Measurements from ENCODE around the gene PEMT. TPM values are rescaled to one million over a fixed set of nuclear protein-coding genes. Genes with fewer than 3 reads are reported as not detected.

PEMT gene
- total and polyA plus RNA-seq, 2 donors (not counting 1 experiment from before 2014, with no cell fraction given): 10.7 to 20.3 TPM

DNA sequence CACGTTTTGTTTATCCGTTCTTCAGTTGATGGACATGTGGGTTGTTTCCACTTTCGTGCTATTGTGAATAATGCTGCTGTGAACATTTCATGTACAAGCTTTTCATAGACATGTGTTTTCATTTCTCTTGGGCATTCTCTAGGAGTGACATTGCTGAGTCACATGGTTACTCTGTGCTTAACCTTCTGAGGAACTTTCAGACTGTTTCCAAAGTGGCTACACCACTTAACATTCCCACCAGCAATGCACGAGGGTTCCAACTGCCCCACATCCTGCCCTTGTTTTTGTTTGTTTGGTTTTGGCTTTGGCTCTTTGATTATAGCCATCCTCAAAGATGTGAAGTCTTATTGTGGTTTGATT, 14.2 kb upstream of the PEMT start:
- H3K27me3 ChIP-seq (replicated peaks in 1 of 4; ENCODE audit: control extremely low read depth in 1 of 4, control insufficient read depth in 3 of 4, insufficient read depth in 4 of 4, low read length in 3 of 4): no peaks in the 10 kb centered on the region
- no peak overlapping the region for H3K27ac Mint-ChIP-seq
- no peaks in the 10 kb centered on the region for H3K36me3 ChIP-seq (replicated peaks in 1 of 2; ENCODE audit: control extremely low read depth in 1 of 2, control insufficient read depth in 1 of 2, extremely low read depth in 1 of 2, insufficient read depth in 2 of 2, low read length in 1 of 2)
- 40% methylated on average over 1 of the region's 4 CpGs for WGBS (ENCODE audit: insufficient coverage)
- H3K4me3 ChIP-seq (ENCODE audit: control extremely low read depth in 1 of 5, extremely low read depth in 1 of 5, insufficient read depth in 1 of 5, low read depth in 2 of 5, low read length in 4 of 5): no peak overlapping the region
- intact Hi-C loops (cut with micrococcal nuclease): no loop called here
- no peak overlapping the region for H3K9ac ChIP-seq (ENCODE audit: low read length)
- POLR2A ChIA-PET: no interaction called here
- no peaks in the 10 kb centered on the region for H3K79me2 ChIP-seq (ENCODE audit: control insufficient read depth, insufficient read depth, low read length)
- no peaks in the 10 kb centered on the region for H3K4me1 Mint-ChIP-seq
- H2AFZ ChIP-seq (ENCODE audit: insufficient read depth, low read depth, low read length, poor library complexity, severe bottlenecking): no peak overlapping the region
- H3K9me3 ChIP-seq (ENCODE audit: control extremely low read depth in 1 of 3, control insufficient read depth in 2 of 3, insufficient read depth in 1 of 3, low read length in 2 of 3): peaks cover 0 to 7% (median 0%) of the 10 kb centered on the region in 3 donors
- DNase-seq: no peak
- no peaks in the 10 kb centered on the region for H3K9me3 Mint-ChIP-seq (ENCODE audit: insufficient read depth)
- H3K27ac ChIP-seq (ENCODE audit: low read length in 2 of 2): no peak overlapping the region
- TF ChIP-seq EZH2 (IDR thresholded peaks at IDR 0.05; ENCODE audit: borderline replicate concordance, insufficient read depth, low read depth, low read length, poor library complexity, severe bottlenecking): no peak
- TF ChIP-seq, protein P1, sequence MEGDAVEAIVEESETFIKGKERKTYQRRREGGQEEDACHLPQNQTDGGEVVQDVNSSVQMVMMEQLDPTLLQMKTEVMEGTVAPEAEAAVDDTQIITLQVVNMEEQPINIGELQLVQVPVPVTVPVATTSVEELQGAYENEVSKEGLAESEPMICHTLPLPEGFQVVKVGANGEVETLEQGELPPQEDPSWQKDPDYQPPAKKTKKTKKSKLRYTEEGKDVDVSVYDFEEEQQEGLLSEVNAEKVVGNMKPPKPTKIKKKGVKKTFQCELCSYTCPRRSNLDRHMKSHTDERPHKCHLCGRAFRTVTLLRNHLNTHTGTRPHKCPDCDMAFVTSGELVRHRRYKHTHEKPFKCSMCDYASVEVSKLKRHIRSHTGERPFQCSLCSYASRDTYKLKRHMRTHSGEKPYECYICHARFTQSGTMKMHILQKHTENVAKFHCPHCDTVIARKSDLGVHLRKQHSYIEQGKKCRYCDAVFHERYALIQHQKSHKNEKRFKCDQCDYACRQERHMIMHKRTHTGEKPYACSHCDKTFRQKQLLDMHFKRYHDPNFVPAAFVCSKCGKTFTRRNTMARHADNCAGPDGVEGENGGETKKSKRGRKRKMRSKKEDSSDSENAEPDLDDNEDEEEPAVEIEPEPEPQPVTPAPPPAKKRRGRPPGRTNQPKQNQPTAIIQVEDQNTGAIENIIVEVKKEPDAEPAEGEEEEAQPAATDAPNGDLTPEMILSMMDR (IDR thresholded peaks at IDR 0.05): no peak
- H3K4me1 ChIP-seq (ENCODE audit: control insufficient read depth in 2 of 2, insufficient read depth in 2 of 2, low read length in 2 of 2): no peaks in the 10 kb centered on the region
- no peak for ATAC-seq (ENCODE audit: low read depth)
- no peak overlapping the region for H3K4me3 Mint-ChIP-seq
- peaks cover 7% of the 10 kb centered on the region for H3K27me3 Mint-ChIP-seq
- CTCF ChIA-PET: no interaction called here
- H4K20me1 ChIP-seq (ENCODE audit: control insufficient read depth, insufficient read depth, low read length, poor library complexity, severe bottlenecking): no peaks in the 10 kb centered on the region
- no peak overlapping the region for H3K4me2 ChIP-seq (replicated peaks; ENCODE audit: low read depth, low read length, poor library complexity, severe bottlenecking)

DNA sequence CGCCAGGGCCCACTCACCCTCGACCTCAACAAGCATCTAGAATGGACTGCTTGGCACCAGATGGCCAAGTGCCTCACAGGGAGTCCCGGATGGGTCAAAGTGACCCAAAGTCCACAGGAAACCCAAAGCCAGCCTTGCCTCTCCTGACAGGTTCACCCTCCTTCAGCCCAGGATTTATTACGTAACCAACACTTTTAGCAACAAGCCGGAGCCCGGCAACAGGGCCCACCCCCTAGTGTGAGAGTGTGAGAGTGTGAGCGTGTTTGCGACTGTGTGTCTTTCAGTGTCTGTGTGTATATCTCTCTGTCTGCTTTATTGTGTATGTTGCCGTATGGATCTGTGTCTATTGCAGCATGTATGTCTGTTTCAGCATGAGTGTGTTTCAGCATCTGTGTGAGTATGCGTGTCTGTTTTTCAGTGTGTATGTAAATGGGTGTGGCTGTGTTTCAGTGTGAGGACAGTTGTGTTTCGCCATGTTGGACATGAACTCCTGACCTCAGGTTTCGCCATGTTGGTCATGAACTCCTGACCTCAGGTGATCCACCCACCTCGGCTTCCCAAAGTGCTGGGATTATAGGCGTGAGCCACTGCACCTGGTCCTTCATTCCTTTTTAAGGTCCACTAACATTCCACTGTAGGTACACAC, 13.7 kb upstream of the PEMT start:
- H3K79me2 ChIP-seq (ENCODE audit: control insufficient read depth, insufficient read depth, low read length): no peaks in the 10 kb centered on the region
- Mint-ChIP-seq H3K27ac (no peak overlapping the region), H3K4me3 (no peak overlapping the region), H3K9me3 (ENCODE audit: insufficient read depth) (no peaks in the 10 kb centered on the region), H3K4me1 (no peaks in the 10 kb centered on the region), H3K27me3 (peaks cover 7% of the 10 kb centered on the region)
- TF ChIP-seq, protein P1 (IDR thresholded peaks at IDR 0.05): no peak
- no peak for TF ChIP-seq EZH2 (IDR thresholded peaks at IDR 0.05; ENCODE audit: borderline replicate concordance, insufficient read depth, low read depth, low read length, poor library complexity, severe bottlenecking)
- H3K27me3 ChIP-seq (replicated peaks in 1 of 4; ENCODE audit: control extremely low read depth in 1 of 4, control insufficient read depth in 3 of 4, insufficient read depth in 4 of 4, low read length in 3 of 4): no peaks in the 10 kb centered on the region
- no peaks in the 10 kb centered on the region for H3K36me3 ChIP-seq (replicated peaks in 1 of 2; ENCODE audit: control extremely low read depth in 1 of 2, control insufficient read depth in 1 of 2, extremely low read depth in 1 of 2, insufficient read depth in 2 of 2, low read length in 1 of 2)
- no peaks in the 10 kb centered on the region for H3K4me1 ChIP-seq (ENCODE audit: control insufficient read depth in 2 of 2, insufficient read depth in 2 of 2, low read length in 2 of 2)
- no peak overlapping the region for H3K9ac ChIP-seq (ENCODE audit: low read length)
- intact Hi-C loops (cut with micrococcal nuclease): no loop called here
- no peaks in the 10 kb centered on the region for H4K20me1 ChIP-seq (ENCODE audit: control insufficient read depth, insufficient read depth, low read length, poor library complexity, severe bottlenecking)
- 92% methylated on average over 10 of the region's 14 CpGs for WGBS (ENCODE audit: insufficient coverage)
- POLR2A ChIA-PET: no interaction called here
- H3K4me3 ChIP-seq (ENCODE audit: control extremely low read depth in 1 of 5, extremely low read depth in 1 of 5, insufficient read depth in 1 of 5, low read depth in 2 of 5, low read length in 4 of 5): no peak overlapping the region
- no peak overlapping the region for H3K4me2 ChIP-seq (replicated peaks; ENCODE audit: low read depth, low read length, poor library complexity, severe bottlenecking)
- H3K27ac ChIP-seq (ENCODE audit: low read length in 2 of 2): no peak overlapping the region
- ATAC-seq (ENCODE audit: low read depth): no peak
- CTCF ChIA-PET: no interaction called here
- no peak for DNase-seq
- H3K9me3 ChIP-seq (ENCODE audit: control extremely low read depth in 1 of 3, control insufficient read depth in 2 of 3, insufficient read depth in 1 of 3, low read length in 2 of 3): peaks cover 0 to 7% (median 0%) of the 10 kb centered on the region in 3 donors
- no peak overlapping the region for H2AFZ ChIP-seq (ENCODE audit: insufficient read depth, low read depth, low read length, poor library complexity, severe bottlenecking)
